ENCODE data around the gene AMOTL1.
"Not testable (repeated sequence)": the region's sequence is repeated elsewhere in the genome, so short reads cannot be mapped to it uniquely, and the experiment has no call there.

Gene AMOTL1

DNA sequence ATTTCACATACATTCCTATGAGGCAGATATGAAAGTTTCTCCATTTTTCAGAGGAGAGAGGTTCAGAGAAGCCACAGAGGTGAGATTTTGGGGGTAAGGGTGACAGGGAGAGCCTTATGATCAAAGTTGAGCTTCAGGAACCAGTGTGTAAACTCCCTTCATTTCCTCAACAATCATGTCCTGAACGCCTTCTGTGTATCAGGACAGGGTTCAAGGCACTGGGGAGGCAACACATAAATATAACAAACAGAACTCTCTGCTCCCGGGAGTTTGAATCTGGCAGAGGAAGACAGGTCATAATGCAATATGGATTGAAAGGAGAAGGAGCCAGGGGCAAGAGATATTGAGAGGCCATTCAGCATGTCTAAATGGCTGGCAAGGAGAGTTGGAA is 28.0 kb downstream of the AMOTL1 start:
- no peak for DNase-seq

DNA sequence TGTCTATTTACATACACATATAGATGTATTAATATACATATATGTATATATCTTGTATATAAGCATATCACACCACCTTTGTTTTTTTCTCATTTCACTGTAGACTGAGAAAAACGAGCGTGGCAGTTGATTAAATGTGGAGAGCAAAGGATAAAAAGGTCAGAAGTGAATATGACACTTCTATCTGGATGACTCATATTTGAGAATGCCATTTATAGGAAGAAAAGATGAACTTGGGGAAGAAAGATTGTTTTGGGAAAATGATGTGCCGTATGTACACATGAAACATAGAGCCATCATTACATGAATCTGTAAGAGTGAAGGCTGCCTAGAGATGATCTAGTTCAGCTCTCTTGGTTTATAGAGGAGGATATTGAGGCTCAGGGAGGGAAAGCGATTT is 28.7 kb downstream of the AMOTL1 start:
- no peak for DNase-seq

DNA sequence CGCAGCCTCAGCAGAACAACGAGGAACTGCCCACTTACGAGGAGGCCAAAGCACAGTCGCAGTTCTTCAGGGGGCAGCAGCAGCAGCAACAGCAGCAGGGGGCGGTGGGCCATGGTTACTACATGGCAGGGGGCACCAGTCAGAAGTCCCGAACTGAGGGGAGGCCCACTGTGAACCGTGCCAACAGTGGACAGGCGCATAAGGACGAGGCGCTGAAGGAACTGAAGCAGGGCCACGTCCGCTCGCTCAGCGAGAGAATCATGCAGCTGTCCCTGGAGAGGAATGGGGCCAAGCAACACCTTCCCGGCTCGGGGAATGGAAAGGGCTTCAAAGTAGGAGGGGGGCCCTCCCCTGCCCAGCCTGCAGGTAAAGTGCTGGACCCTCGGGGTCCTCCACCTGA is 31.6 kb downstream of the AMOTL1 start:
- DNase-seq, result no peak

DNA sequence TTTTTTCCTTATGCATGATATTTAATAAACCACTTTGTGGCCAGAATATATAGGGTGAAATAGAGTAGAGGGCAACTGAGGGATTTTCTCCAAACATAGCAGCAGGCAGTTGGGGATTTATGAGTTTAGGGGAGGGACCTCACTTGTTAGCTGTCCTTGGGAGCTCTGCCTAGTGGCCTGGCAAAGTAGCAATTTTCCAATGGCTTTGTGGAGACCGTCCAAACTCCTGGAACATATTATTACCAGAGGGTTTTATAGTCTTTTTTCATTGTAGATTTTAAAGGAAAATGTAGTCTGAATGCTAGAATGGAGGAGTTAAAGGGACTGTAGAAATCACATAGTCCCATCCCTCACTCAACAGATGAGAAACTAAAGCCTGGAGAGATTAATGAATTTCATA is 32.3 kb downstream of the AMOTL1 start:
- no peak for DNase-seq

DNA sequence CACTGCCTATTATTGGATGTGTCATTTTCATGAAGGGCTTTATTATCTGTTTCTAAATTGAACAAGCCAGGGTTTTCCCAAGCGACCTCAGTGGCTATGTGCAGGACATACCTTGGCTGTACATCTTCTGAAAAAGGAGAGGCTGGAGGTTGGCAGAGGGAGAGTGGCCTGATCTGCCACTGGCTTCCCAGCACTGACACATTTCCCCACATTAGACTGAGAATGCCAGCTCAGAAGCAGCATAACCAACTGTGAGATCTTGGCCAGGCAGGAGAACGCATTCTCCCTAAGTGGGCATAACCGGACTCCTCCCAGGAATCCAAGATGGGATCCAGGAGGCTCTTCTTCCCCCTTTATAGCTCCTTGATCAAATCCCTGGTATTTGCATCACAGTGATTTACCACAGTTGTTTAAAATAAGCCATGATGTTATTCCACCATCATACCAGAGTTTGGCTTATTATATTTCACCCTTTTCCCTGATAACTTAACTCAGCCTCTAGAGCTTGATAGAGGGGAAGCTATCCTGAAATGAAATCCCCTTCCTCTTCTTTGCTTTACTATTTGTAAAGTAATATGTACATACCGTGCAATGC is 33.8 kb downstream of the AMOTL1 start:
- no peak for DNase-seq

DNA sequence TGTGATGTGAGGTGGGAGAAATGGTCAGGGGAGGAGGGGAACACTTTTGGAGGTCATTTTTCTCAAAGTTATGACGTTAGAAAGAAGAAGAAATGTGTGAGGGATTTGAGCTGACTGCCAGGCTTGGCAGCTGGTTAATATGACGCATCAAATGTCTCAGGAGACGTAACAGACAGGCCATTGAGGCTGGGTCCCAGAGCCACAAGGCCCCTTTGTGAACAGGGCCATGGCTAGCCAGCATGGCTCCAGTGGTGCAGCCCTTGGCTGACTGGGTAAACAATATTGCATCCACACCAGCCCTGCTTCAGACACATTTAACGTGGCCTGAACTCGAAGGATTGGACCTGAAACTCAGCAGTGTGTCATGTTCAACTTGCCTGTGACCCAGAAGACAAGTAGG is 34.3 kb downstream of the AMOTL1 start:
- no peak for DNase-seq

DNA sequence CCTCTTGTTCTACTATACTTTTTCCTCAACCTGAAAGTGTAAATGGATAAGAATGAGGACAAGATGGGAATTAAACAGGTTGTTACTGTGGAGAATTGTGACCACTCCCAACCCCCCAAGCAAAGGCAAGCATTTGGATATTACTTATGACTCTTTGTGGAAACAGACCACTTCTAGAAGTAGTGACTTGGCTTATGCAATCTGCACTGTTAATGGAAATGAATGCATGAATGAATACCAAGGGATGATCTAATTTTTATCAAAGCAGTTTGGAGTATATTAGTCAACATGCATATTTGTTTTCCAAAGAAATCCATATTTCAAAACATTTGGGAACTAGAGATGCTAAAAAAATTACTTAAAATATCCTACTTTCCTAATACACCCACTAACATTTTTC is 35.3 kb downstream of the AMOTL1 start:
- DNase-seq, result no peak

DNA sequence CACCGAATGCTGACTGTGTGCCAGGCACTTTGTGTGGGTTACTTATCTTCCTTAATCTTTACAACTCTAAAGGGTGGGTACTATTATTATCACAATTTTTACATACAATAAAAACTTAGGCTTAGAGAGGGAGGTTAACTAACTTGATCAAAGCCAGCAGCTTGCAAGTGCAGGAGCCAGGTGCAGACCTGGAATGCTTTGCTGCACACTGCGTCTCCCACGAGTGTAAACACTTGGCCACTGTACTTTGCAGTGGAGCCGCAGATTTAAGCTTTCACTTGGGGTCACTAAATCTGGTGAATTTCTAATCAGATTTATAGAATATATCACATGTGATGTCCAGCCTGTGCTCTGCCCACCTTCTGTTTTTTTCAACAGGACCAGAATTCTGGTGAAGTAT is 36.7 kb downstream of the AMOTL1 start:
- no peak for DNase-seq

DNA sequence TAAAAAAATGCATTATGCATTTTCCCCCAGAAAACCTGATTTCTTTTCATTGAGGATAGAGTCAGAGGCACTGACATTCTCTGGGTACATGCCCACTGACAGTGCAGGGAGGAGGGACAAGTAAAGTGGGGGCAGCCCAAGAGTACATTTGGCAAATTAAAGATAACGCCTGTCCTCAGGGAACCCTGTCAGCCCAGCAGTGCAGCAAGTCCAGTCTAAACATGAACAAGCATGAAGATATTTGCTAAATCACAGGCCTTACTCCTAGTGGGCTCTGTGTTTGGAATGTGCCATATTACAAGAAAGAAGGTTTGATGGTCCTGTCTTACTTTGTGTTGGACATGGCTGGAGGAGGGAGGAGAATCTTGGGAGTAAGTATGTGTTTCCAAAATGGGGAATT is 37.9 kb downstream of the AMOTL1 start:
- DNase-seq, result no peak

DNA sequence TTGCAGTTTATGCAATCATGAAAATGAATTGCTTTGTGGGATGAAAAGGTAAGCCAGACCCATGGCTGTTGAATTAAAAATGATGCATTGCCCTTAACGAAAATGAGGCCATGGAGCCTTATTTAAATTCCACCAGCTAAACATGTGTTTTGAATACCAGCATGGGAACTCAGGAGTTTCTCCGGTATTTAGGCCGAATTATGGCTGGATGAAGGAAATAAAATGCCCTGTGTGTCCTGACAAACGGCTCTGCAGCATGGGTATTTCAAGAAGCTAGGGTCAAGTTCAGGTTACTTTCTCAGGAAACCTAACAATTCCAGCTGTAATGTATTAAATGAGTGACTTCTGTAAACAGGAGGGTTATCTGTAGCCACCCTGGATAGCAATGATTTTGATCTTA is 38.3 kb downstream of the AMOTL1 start:
- no peak for DNase-seq

DNA sequence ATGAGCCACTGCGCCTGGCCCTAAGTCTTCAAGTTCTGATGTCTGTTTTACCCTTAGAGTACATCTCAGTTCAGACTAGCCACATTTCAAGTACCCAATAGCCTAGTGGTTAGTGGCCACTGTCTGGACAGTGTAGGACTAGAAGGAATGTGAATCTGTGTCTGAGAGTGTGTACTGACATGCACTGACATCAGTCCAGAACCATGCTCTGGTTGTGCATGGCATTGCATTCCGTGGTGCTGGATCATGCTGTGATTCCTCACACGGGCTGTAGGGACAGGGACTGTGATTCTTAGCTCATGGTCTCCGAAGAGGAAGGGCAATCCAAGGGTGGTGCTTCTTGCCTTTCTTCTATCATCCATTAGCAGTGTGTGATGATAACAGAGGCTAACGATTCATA is 41.1 kb downstream of the AMOTL1 start:
- DNase-seq, result no peak

DNA sequence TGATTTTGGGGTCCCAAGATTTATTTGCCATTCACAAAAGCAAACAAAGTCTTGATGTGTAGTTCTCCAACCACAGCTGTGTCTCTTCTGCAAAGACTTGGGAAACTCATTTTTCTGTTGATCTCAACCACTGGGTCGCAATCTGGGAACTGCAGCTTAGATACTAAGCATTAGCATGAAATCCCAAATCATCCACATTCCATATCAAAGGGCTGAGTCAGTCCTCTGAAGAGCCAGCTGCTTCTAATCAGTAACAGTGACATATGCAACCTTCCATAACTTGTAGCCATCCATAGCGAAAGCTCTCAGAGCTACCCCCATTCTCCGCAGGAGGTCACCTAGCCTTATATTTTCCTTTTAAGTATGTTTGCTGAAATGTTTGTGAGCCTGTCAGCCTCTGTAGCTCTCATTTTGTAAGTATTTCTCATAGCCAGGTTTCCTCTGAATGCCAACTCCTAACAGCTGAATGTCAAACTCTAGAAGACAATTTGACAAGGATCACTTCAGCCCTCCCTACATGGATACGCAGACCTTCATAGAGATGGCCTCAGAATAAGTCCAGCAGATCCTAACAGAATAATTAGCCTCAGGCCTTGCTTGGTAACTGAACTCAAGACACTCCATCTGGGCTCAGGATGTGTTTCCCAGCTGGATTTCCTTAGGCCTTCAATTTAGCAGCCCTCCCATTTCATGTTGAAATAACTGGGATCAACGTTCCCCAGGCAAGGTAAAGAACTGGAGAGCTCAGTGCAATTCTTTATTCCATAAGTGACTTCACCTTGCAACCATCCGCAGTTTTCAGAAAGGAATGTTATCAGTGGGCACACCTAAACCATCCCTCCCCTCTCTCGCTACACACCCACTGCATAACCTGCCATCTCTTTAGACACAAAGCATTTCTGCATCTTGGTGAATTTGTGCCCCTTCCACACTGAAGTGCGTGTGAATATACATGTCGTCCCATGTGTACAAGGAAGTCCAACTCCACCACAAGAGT is 44.9 kb downstream of the AMOTL1 start:
- not testable (repeated sequence) for DNase-seq

DNA sequence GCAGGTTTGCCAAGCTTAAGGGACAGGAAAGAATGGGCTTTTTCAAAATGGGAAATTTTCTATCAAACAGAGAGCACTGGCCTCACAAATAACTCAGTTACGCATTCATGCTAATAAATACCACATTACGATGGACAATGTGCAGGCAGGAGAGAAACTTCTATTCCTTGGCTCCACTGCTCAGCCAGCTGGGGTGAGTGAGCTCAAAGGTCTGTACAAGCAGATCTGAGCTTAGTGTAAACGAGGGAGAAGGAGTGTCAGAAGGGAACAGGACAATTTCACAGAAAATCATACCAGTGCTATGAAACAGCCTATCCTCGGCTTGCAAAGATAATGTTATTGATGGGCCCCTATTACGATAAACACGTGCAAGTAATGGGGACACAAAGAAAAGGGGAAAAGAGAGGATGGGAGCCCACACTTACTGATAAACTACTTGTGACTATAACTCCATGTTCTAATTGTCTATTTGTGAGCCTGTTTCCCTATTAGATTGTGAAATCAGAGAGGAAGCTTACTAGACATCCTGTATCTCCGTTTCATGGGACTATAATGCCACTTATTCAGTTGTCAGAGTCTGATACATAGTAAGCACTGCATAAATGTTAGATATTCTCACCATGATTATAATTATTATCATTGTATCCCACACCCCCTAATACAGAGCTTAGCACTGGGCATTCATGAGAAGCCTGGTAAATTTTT is 46.3 kb downstream of the AMOTL1 start:
- no peak for DNase-seq

DNA sequence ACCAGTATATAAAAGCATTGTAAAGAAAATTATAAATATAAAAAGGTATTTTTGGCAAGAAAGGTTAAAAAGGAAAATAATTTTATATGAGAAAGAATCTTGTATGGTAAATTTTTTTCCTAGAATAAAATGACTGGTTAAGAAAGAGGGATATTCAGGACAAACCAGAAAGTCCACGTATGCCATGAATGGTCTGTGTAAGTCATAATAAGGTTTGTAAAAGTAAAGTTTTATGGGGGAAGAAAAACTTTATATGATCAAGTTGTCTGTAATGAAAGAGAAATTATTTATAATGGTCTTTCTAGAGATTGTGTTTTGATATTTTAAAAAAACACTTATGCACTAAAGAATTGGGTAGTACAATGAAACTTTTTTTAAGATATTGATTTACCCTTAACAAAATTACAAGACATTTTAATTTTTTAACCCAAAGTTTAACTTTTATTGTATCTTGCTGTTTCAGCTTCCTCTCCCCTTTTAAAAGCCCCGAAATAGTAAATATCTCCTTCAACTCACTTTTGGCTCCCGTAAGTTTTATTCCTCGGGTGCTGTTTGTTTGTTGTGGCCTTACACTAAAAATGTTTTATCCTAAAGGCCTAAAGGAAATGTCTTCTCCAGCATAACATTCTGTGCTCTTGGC is 47.7 kb downstream of the AMOTL1 start:
- no peak for DNase-seq

DNA sequence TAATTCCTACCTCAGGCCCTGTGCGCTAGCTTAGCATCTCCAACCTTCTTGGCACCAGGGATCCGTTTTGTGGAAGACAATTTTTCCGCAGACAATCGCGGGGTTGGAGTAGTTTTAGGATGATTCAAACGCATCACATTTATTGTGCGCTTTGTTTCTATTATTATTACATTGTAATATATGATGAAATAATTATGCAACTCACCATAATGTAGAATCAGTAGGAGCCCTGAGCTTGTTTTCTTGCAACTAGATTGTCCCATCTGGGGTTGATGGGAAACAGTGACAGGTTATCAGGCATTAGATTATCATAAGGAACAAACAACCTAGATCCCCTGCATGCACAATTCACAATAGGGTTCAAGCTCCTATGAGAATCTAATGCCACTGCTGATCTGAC is 52.3 kb downstream of the AMOTL1 start:
- no peak for DNase-seq

DNA sequence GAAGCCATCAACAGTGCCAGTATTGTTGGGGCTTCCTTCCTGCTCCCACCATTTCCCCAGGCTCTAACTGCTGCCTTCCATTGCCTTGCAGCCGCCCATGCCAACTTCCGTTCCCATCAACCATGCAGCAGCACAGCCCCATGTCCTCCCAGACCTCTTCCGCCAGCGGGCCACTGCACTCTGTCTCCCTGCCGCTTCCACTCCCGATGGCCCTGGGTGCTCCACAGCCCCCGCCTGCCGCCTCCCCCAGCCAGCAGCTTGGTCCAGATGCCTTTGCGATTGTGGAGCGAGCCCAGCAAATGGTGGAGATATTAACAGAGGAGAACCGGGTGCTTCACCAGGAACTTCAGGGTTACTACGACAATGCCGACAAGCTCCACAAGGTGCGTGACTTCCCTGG is 53.3 kb downstream of the AMOTL1 start:
- no peak for DNase-seq

DNA sequence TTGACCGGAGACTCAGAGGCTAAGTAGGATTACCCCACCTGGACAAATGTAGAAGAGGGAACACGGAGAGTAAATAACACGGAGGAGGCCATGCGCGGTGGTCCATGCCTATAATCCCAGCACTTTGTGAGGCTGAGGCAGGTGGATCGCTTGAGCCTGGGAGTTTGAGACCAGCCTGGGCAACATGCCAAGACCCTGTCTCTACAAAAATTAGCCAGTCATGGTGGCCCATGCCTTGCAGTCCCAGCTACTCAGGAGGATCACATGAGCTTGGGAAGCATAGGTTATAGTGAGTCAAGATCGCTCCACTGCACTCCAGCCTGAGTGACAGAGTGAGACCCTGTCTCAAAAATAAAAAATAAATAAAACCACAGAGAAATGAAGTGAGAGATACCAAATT is 53.9 kb downstream of the AMOTL1 start:
- DNase-seq, result no peak

DNA sequence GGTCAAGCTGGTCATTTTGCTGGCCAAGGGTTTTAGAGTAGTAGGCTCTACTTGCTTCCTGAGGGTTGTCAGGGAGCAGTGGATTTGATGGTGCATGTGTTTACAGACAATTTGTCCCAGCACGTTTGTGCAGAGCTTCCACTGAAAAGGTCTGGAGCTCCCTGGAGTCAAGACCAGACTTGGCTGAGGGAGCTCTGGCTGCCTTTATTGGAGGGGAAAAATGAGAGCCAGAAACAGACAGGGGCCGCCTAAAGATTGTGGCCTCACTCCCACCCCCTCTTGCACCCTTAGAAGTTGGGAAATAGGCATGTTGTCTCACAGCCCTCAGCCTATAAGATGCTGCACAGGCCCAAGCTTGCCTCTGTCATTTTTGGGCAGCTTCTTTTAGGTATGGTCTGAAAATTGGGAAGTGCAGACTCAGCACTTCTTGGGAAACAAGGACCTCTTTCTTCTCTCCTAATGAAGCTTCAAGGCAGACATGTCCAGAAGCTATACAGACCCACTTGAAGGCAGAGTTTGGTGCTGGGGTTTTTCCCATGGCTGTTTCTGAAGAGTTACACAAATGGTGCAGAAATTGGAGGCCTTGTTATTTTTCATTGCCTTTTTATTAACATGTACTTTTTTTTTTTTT is 55.1 kb downstream of the AMOTL1 start:
- DNase-seq, result no peak

DNA sequence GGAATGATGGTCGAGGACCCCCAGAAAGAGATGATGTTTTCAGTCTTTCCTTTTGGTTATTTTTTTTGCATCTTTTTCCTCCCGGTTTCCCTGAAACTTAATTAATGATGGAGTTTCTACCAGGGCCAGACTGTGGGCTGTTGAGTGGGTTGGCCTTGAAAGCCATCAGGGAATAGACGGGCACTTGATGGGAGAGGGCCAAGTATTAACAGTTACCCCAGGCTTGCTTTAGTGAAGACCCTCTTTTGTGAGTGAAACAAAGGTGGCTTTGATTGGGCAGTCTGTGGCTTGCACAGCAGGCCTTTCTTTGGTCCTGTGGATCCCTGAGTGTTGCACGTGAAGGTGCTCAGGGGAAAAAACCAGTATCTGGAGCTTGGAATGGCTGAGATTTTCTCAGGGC is 56.9 kb downstream of the AMOTL1 start:
- DNase-seq, result no peak

DNA sequence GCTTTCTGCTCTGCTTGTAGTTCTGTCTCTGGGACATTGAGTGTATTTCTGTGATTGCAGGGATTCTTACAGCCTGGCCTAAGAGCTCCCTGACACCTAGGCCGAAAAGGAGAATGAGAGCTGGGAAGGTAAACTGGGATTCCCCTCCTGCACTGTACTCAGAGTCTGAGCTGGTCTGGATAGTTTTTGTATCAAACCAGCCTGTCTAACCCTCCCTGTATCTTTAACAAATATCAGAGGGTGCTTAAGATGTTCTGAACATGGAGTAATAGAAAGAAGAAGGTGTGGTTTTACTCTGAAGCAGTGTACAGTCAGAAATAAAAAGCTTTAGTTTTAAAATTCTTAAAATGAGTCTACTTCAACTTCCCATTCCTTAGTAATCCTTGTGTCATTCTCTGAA is 57.3 kb downstream of the AMOTL1 start:
- DNase-seq, result no peak

DNA sequence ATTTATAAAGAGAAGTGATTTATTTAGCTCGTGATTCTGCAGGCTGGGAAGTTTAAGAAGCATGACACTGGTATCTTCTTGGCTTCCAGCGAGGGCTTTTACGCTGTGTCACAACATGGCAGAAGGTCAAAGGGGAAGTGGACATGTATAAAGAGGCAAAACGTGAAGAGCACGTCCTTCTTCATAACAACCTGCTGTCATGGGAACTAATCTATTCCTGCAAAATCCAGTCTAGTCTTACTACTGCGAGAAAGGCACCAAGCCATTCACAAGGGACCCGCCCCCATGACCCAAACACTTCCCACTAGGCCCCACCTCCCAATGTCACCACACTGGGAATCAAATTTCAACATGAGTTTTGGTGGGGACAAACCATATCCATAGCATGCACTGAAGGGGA is 58.3 kb downstream of the AMOTL1 start:
- no peak for DNase-seq

DNA sequence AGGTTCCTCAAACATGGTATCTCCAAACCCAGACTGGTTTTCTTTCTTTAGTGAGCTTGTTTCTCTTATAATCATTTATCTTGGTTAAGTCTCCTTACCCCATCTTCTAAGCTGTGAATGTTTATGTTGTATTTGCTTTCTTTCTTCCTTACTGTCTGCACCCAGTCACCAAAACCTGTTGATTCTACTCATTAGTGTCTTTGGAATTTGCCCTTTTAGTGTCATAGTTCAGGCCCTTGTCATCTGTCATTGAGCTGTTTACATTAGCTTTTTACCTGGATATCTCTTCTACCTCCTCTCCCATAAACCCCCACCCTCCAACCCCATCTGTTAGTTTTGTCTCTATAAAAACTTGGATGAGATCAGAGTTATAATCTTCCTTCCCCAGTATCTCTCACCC is 59.9 kb downstream of the AMOTL1 start:
- DNase-seq, result no peak

All from NCI-H2081 treated with DMSO at 0.1 percent for 48 hours (cell line).